Testis (tissue), 3 donors: ENCODE data around the gene RHOB. TPM values are rescaled to one million over a fixed set of nuclear protein-coding genes. Genes with fewer than 3 reads are reported as not detected.

ENCODE experiments used
- DNase-seq: peaks from one replicate; pipeline ENCODE4 v3.0.0-alpha.2; 2019
- H3K27ac ChIP-seq, 2 donors: fragments of 200-600 bp; sonication (generic); one replicate each; pipeline ENCODE4 v1.5.1; 2019
- H3K27me3 ChIP-seq: fragments of 200-600 bp; sonication (generic); one replicate; pipeline ENCODE4 v1.5.1; 2019
- H3K36me3 ChIP-seq: fragments of 200-600 bp; sonication (generic); one replicate; pipeline ENCODE4 v1.5.1; 2017; ENCODE audit warnings: low read depth; ENCODE audit errors: missing control alignments
- H3K4me1 ChIP-seq: fragments of 200-600 bp; sonication (generic); one replicate; pipeline ENCODE4 v1.5.1; 2019
- H3K4me3 ChIP-seq, 2 donors: fragments of 200-600 bp; sonication (generic); one replicate each; pipeline ENCODE4 v1.5.1; 2017 to 2019
- H3K9me3 ChIP-seq: fragments of 200-600 bp; sonication (generic); one replicate; pipeline ENCODE4 v1.5.1; 2017
- CTCF ChIP-seq, 3 experiments: fragments of 450-650 bp in 2 of 3; fragments of 200-600 bp in 1 of 3; sonication (generic) in 1 of 3; IDR thresholded peaks; one replicate each; pipeline ENCODE4 v1.5.1; 2016 to 2019; ENCODE audit warnings: antibody characterized with exemption in 3 of 3, mild to moderate bottlenecking in 2 of 3, moderate library complexity in 1 of 3
- POLR2A ChIP-seq: fragments of 450-650 bp; IDR thresholded peaks from one replicate; pipeline ENCODE4 v1.6.1; 2017; ENCODE audit warnings: antibody characterized with exemption, mild to moderate bottlenecking, moderate library complexity
- WGBS, 2 donors: methylation state at CpG; one replicate each; pipeline ENCODE4 v1.1.5; 2018; 5-methylcytosine and 5-hydroxymethylcytosine counted together
- intact Hi-C: fragments of 100-400 bp; cut with DNase I; formaldehyde crosslinking; loops from one replicate; pipeline ENCODE4 v1.15.1; 2023; ENCODE audit warnings: low total_unique reads
- polyA plus RNA-seq: library from polyadenylated mRNA; stranded (reverse); fragments of 350-450 nt; fragmentation: Illumina TruSeq; extraction: RNeasy Lipid Tissue Mini Kit (QIAGEN cat#74804); gene quantifications from one replicate; pipeline ENCODE4 v1.2.3, GENCODE V29; 2014; ENCODE audit warnings: low read depth, low replicate concordance; ENCODE audit not compliant: insufficient read depth
- total RNA-seq, 2 donors: library from RNA; depleted of rRNA; stranded (reverse); fragments of >200 nt; gene quantifications; one replicate each; pipeline ENCODE4 v1.2.3, GENCODE V29; 2016

Gene RHOB
- total and polyA plus RNA-seq, 3 donors from 2014 or later = 86.3 to 244 (median 186) TPM

GRCh38 chr2:20425371-20425881 lies 21.4 kb upstream of the RHOB start:
- TF ChIP-seq POLR2A = no peak
- TF ChIP-seq CTCF (IDR thresholded peaks at IDR 0.05) = no peak
- peaks cover 16% of the 10 kb centered on the region for H3K4me1 ChIP-seq
- no peaks in the 10 kb centered on the region for H3K27me3 ChIP-seq
- no peak overlapping the region for H3K27ac ChIP-seq
- no peaks in the 10 kb centered on the region for H3K9me3 ChIP-seq
- WGBS, 2 donors = 88 to 94% methylated on average over 6 of the region's 6 CpGs
- no peak for DNase-seq
- H3K4me3 ChIP-seq = no peak overlapping the region
- no peaks in the 10 kb centered on the region for H3K36me3 ChIP-seq
- intact Hi-C loops = no loop called here

- Histone ChIP-seq H3K4me1 (peaks cover 16% of the 10 kb centered on the region), H3K27ac (no peak overlapping the region)
These were observed 21.0 kb upstream of the RHOB start for GRCh38 chr2:20425884-20426283.

GRCh38 chr2:20427931-20428526 lies 18.8 kb upstream of the RHOB start:
- Histone ChIP-seq H3K9me3 (no peaks in the 10 kb centered on the region), H3K27ac (no peak overlapping the region), H3K36me3 (no peaks in the 10 kb centered on the region), H3K4me1 (no peaks in the 10 kb centered on the region), H3K4me3 (no peak overlapping the region), H3K27me3 (no peaks in the 10 kb centered on the region)
- intact Hi-C loops = no loop called here
- WGBS, 2 donors = 96 to 97% methylated on average over 10 of the region's 10 CpGs
- TF ChIP-seq CTCF (IDR thresholded peaks at IDR 0.05) = no peak
- no peak for TF ChIP-seq POLR2A
- DNase-seq = no peak

More at GRCh38 chr2:20425884-20426283, 21.0 kb upstream of the RHOB start:
- WGBS, 2 donors = 95% methylated on average over 2 of the region's 2 CpGs
- Histone ChIP-seq H3K27me3 (no peaks in the 10 kb centered on the region), H3K4me3 (no peak overlapping the region), H3K36me3 (no peaks in the 10 kb centered on the region), H3K9me3 (no peaks in the 10 kb centered on the region)
- intact Hi-C loops = no loop called here
- no peak for DNase-seq
- TF ChIP-seq CTCF (IDR thresholded peaks at IDR 0.05) (no peak), POLR2A (no peak)

GRCh38 chr2:20428717-20429490 lies 18.0 kb upstream of the RHOB start:
- 93 to 94% methylated on average over 11 of the region's 11 CpGs for WGBS, 2 donors
- no peak overlapping the region for H3K4me3 ChIP-seq
- no peak for DNase-seq
- H3K4me1 ChIP-seq = no peaks in the 10 kb centered on the region
- intact Hi-C loops = no loop called here
- no peaks in the 10 kb centered on the region for H3K27me3 ChIP-seq
- no peak for TF ChIP-seq CTCF (IDR thresholded peaks at IDR 0.05)
- TF ChIP-seq POLR2A = no peak
- no peaks in the 10 kb centered on the region for H3K9me3 ChIP-seq
- H3K36me3 ChIP-seq = no peaks in the 10 kb centered on the region
- no peak overlapping the region for H3K27ac ChIP-seq
